Natural killer cell (primary cell): ENCODE results near the gene SLC2A9. TPM values are rescaled to one million over a fixed set of nuclear protein-coding genes. Genes with fewer than 3 reads are reported as not detected.

Source experiments
- ATAC-seq, 3 donors: fragments of 150-1000 bp in 2 of 3; fragments of 200-7000 bp in 1 of 3; cut with Tn5 transposase; 1 replicate in 1 of 3; 2 replicates in 2 of 3; pipeline ENCODE4 v1.10.0; 2021; ENCODE audit warnings: mild to moderate bottlenecking in 2 of 3, moderate library complexity in 2 of 3
- DNase-seq, 2 donors: peaks; one replicate each; pipeline versions ENCODE4 v3.0.0 to v3.0.0-alpha.2; 2013 to 2021; ENCODE audit warnings: mixed read lengths in 1 of 2
- H3K27ac ChIP-seq: one replicate; pipeline ENCODE4 v1.5.1; 2013; ENCODE audit warnings: mild to moderate bottlenecking, low read length
- H3K27me3 ChIP-seq: one replicate; pipeline ENCODE4 v1.6.1; 2013; ENCODE audit warnings: low read length; ENCODE audit not compliant: control insufficient read depth, insufficient read depth
- H3K36me3 ChIP-seq: one replicate; pipeline ENCODE4 v1.6.1; 2013; ENCODE audit warnings: low read length; ENCODE audit not compliant: control insufficient read depth, insufficient read depth
- H3K4me1 ChIP-seq: one replicate; pipeline ENCODE4 v1.6.1; 2013; ENCODE audit warnings: low read length; ENCODE audit not compliant: control insufficient read depth, insufficient read depth
- H3K4me3 ChIP-seq: one replicate; pipeline ENCODE4 v1.5.1; 2013; ENCODE audit warnings: low read length
- H3K9me3 ChIP-seq: one replicate; pipeline ENCODE4 v1.6.1; 2013; ENCODE audit warnings: low read length; ENCODE audit not compliant: control insufficient read depth, insufficient read depth
- H3K27ac Mint-ChIP-seq, 2 donors: one replicate each; pipeline ENCODE4 v1.8.0; 2022; ENCODE audit warnings: mild to moderate bottlenecking in 2 of 2, mixed read lengths in 2 of 2, moderate library complexity in 1 of 2
- H3K27me3 Mint-ChIP-seq, 2 donors: one replicate each; pipeline ENCODE4 v1.8.0; 2022; ENCODE audit warnings: low read depth in 2 of 2, mixed read lengths in 2 of 2
- H3K36me3 Mint-ChIP-seq: one replicate; pipeline ENCODE4 v1.8.0; 2022; ENCODE audit warnings: mixed read lengths
- H3K4me1 Mint-ChIP-seq, 2 donors: one replicate each; pipeline ENCODE4 v1.8.0; 2022; ENCODE audit warnings: mixed read lengths in 2 of 2
- H3K4me3 Mint-ChIP-seq: one replicate; pipeline ENCODE4 v1.8.0; 2022; ENCODE audit warnings: mild to moderate bottlenecking, moderate library complexity, mixed read lengths
- H3K9me3 Mint-ChIP-seq, 2 donors: one replicate each; pipeline ENCODE4 v1.8.0; 2022; ENCODE audit warnings: mixed read lengths in 2 of 2
- WGBS: methylation state at CpG from one replicate; pipeline ENCODE4 v1.1.7; 2013; ENCODE audit warnings: missing lambda C conversion rate; ENCODE audit not compliant: insufficient coverage; 5-methylcytosine and 5-hydroxymethylcytosine counted together
- intact Hi-C: fragments of 100-400 bp; cut with micrococcal nuclease; formaldehyde crosslinking; loops from one replicate; pipeline ENCODE4 v1.14.2; 2022
- total RNA-seq, 4 donors: library from RNA; stranded (reverse); fragments of 120-200 nt in 1 of 4; gene quantifications; one replicate each; pipeline versions ENCODE4 v1.2.3 to v1.2.4, GENCODE V29; 2013 to 2022
- TF ChIP-seq, protein P1 (sequence below): fragments of 200-600 bp; IDR thresholded peaks from one replicate; pipeline ENCODE4 v1.8.0; 2022; ENCODE audit warnings: antibody characterized with exemption

SLC2A9 gene
- total RNA-seq, 3 donors from 2014 or later (not counting 1 experiment from before 2014, with no cell fraction given) = 1.5 to 5.5 (median 3.9) TPM

DNA sequence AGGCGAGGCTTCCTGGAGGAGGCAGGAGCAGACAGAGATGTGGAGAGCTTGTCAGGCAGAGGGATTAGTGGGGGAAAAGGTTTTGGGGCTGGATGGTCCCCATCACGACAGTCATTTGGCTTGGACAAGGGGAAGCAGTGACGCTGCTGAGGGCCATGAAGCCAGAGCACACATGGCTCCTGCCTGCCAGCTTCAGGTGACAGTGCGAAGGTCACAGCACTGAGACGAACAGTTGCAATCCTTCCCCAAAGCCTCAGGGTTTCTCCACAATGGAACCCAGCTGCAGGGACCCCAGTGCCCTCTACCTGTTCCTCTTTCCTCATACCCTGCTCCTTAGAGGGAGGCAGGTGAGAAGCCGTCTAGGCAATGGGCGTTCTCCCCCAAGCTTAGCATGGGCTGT is 129.6 kb downstream of the SLC2A9 start:
- ATAC-seq = no peak
- no peaks in the 10 kb centered on the region for H3K36me3 ChIP-seq

DNA sequence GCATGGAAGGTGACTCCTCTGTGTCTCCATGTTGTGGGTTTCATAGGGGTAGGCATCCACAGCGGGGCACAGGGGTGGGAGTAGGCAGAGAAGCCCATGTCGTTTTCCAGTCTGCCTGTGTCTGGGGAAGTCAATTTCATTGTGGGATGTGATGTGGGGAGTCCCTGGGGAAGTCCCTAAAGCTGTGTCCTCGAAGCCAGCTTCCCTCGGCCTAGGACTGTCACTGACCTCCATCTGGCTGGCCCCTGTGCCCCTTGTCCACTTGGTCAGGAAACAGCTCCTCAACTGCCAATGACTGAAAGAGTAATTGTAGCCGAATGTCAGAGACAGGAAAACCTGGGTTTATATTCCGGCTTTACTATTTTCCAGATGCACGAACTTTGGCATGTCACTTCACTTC is 130.2 kb downstream of the SLC2A9 start:
- H3K4me1 ChIP-seq = no peaks in the 10 kb centered on the region
- ATAC-seq (no peak), DNase-seq (no peak)
- no peaks in the 10 kb centered on the region for H3K36me3 ChIP-seq
- no peak overlapping the region for H3K4me3 Mint-ChIP-seq
- 76% methylated on average over 7 of the region's 7 CpGs for WGBS
- no peaks in the 10 kb centered on the region for H3K9me3 Mint-ChIP-seq
- H3K9me3 ChIP-seq = no peaks in the 10 kb centered on the region
- no peak overlapping the region for H3K4me3 ChIP-seq
- H3K27me3 ChIP-seq = no peaks in the 10 kb centered on the region
- TF ChIP-seq, protein P1, sequence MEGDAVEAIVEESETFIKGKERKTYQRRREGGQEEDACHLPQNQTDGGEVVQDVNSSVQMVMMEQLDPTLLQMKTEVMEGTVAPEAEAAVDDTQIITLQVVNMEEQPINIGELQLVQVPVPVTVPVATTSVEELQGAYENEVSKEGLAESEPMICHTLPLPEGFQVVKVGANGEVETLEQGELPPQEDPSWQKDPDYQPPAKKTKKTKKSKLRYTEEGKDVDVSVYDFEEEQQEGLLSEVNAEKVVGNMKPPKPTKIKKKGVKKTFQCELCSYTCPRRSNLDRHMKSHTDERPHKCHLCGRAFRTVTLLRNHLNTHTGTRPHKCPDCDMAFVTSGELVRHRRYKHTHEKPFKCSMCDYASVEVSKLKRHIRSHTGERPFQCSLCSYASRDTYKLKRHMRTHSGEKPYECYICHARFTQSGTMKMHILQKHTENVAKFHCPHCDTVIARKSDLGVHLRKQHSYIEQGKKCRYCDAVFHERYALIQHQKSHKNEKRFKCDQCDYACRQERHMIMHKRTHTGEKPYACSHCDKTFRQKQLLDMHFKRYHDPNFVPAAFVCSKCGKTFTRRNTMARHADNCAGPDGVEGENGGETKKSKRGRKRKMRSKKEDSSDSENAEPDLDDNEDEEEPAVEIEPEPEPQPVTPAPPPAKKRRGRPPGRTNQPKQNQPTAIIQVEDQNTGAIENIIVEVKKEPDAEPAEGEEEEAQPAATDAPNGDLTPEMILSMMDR = no peak
- no peaks in the 10 kb centered on the region for H3K27me3 Mint-ChIP-seq
- no peaks in the 10 kb centered on the region for H3K4me1 Mint-ChIP-seq
- intact Hi-C loops = no loop called here
- H3K36me3 Mint-ChIP-seq = no peaks in the 10 kb centered on the region
- no peak overlapping the region for H3K27ac ChIP-seq
- no peak overlapping the region for H3K27ac Mint-ChIP-seq

More for the DNA sequence above, 129.6 kb downstream of the SLC2A9 start:
- Mint-ChIP-seq H3K4me3 (no peak overlapping the region), H3K27ac (no peak overlapping the region), H3K27me3 (no peaks in the 10 kb centered on the region), H3K9me3 (no peaks in the 10 kb centered on the region), H3K36me3 (no peaks in the 10 kb centered on the region), H3K4me1 (no peaks in the 10 kb centered on the region)
- H3K9me3 ChIP-seq = no peaks in the 10 kb centered on the region
- no peak overlapping the region for H3K4me3 ChIP-seq
- H3K27me3 ChIP-seq = no peaks in the 10 kb centered on the region
- intact Hi-C loops = no loop called here
- whole genome bisulfite sequencing = 84% methylated on average over 7 of the region's 7 CpGs
- TF ChIP-seq, protein P1 = no peak
- no peak for DNase-seq
- H3K27ac ChIP-seq = no peak overlapping the region
- H3K4me1 ChIP-seq = no peaks in the 10 kb centered on the region

DNA sequence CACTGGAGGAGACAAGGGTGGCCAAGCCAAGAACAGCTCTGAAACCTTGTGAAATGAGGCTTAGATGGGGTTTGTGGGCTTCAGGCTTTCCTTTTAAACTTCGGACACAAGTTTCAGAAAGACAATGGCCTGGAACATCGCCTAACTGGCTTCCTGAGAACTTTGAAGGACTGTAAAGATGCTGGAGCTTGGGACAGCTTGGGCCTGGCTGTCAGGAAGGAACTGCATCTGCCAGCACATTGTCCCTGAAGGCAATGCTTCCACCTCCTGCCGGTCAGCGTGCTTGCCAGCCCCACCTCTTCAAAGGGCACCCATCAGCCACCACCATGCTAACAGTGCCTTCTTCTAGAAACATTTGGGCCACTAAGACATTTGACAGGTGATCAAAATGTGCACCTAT is 132.0 kb downstream of the SLC2A9 start:
- ATAC-seq = no peak
- TF ChIP-seq, protein P1 = no peak
- H3K4me1 ChIP-seq = no peaks in the 10 kb centered on the region
- Mint-ChIP-seq H3K9me3 (no peaks in the 10 kb centered on the region), H3K4me1 (no peaks in the 10 kb centered on the region), H3K27me3 (no peaks in the 10 kb centered on the region), H3K27ac (no peak overlapping the region), H3K4me3 (no peak overlapping the region), H3K36me3 (no peaks in the 10 kb centered on the region)
- no peak overlapping the region for H3K27ac ChIP-seq
- no peaks in the 10 kb centered on the region for H3K27me3 ChIP-seq
- intact Hi-C loops = no loop called here
- H3K9me3 ChIP-seq = no peaks in the 10 kb centered on the region
- H3K4me3 ChIP-seq = no peak overlapping the region
- H3K36me3 ChIP-seq = no peaks in the 10 kb centered on the region
- WGBS = 71% methylated on average over 4 of the region's 4 CpGs
- DNase-seq = no peak

DNA sequence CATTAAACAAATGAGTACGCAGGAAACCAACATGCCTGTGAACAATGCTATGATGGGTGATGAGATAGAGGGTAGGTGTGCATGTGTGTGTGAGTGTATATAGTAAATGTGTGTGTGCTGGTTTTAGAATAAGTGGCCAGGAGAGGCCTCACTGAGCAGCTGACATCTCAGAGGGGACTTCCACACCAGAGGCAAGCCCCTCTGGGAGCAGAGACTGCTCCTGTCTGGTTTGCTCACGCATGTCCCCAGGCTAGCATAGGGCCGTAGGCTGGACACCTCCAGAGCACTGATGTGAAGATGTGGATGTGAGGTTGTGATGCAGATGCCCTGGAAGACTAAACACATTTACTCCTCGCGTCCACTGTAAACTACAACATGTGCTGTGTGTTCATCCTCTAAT is 135.3 kb downstream of the SLC2A9 start:
- H3K9me3 Mint-ChIP-seq = no peaks in the 10 kb centered on the region
- no peaks in the 10 kb centered on the region for H3K36me3 Mint-ChIP-seq
- Histone ChIP-seq H3K9me3 (no peaks in the 10 kb centered on the region), H3K27me3 (no peaks in the 10 kb centered on the region), H3K4me1 (no peaks in the 10 kb centered on the region), H3K27ac (no peak overlapping the region), H3K36me3 (no peaks in the 10 kb centered on the region), H3K4me3 (no peak overlapping the region)
- no peaks in the 10 kb centered on the region for H3K4me1 Mint-ChIP-seq
- no peak for ATAC-seq
- TF ChIP-seq, protein P1 = no peak
- no peak for DNase-seq
- H3K27me3 Mint-ChIP-seq = no peaks in the 10 kb centered on the region
- 97% methylated on average over 5 of the region's 5 CpGs for WGBS
- intact Hi-C loops = no loop called here
- H3K27ac Mint-ChIP-seq = no peak overlapping the region
- no peak overlapping the region for H3K4me3 Mint-ChIP-seq
